Measurements from ENCODE around the gene SNTA1.

The SNTA1 gene

DNA sequence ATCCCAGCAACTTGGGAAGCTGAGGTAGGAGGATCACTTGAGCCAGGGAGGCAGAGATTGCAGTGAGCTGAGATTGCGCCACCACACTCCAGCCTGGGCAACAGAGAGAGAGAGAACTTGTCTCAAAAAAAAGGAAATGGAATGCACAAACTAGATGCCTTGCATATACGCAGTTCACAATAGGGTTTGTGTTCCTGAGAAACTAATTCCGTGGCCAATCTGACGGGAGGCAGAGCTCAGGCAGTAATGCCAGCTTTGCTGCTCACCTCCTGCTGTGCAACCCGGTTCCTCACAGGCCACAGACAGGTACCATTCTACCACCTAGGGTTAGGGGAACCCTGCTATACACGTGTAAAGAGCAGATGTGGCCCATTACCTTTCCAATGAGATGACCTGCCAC lies 43.6 kb downstream of the SNTA1 start:
- no peaks in the 10 kb centered on the region for H3K9me3 ChIP-seq (ENCODE audit: insufficient read depth, low read length)
- H3K4me3 ChIP-seq (ENCODE audit: insufficient read depth, low read length, poor library complexity, severe bottlenecking) = no peak overlapping the region
- no peak overlapping the region for H3K27ac ChIP-seq (ENCODE audit: low read depth, low read length)
- H3K9me2 ChIP-seq (replicated peaks; ENCODE audit: insufficient read depth, low read length) = no peaks in the 10 kb centered on the region
- peak overlapping the region; percentile 74 for H3K9ac ChIP-seq (ENCODE audit: low read length)
- TF ChIP-seq, protein P1, sequence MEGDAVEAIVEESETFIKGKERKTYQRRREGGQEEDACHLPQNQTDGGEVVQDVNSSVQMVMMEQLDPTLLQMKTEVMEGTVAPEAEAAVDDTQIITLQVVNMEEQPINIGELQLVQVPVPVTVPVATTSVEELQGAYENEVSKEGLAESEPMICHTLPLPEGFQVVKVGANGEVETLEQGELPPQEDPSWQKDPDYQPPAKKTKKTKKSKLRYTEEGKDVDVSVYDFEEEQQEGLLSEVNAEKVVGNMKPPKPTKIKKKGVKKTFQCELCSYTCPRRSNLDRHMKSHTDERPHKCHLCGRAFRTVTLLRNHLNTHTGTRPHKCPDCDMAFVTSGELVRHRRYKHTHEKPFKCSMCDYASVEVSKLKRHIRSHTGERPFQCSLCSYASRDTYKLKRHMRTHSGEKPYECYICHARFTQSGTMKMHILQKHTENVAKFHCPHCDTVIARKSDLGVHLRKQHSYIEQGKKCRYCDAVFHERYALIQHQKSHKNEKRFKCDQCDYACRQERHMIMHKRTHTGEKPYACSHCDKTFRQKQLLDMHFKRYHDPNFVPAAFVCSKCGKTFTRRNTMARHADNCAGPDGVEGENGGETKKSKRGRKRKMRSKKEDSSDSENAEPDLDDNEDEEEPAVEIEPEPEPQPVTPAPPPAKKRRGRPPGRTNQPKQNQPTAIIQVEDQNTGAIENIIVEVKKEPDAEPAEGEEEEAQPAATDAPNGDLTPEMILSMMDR (IDR thresholded peaks at IDR 0.05; ENCODE audit: insufficient read depth, low read length, poor library complexity, severe bottlenecking) = no peak
- no peak for TF ChIP-seq EZH2phosphoT487 (conservative IDR thresholded peaks at IDR 0.05; ENCODE audit: low read length)
- peaks cover 45% of the 10 kb centered on the region for H3K79me2 ChIP-seq (ENCODE audit: insufficient read depth, low read length)
- H2AFZ ChIP-seq (ENCODE audit: low read depth, low read length, severe bottlenecking) = no peak overlapping the region
- H3F3A ChIP-seq (ENCODE audit: insufficient read depth) = 0 out of 2 replicates have a peak, but pooled peaks cover 7% of the 10 kb centered on the region
- no peaks in the 10 kb centered on the region for H3K36me3 ChIP-seq (ENCODE audit: low read length)
- no peaks in the 10 kb centered on the region for H4K20me1 ChIP-seq (ENCODE audit: low read depth, low read length)
- H3K4me2 ChIP-seq (ENCODE audit: low read depth, low read length, poor library complexity, severe bottlenecking) = peak overlapping the region; percentile 80
- no peaks in the 10 kb centered on the region for H3K27me3 ChIP-seq (ENCODE audit: low read length)

DNA sequence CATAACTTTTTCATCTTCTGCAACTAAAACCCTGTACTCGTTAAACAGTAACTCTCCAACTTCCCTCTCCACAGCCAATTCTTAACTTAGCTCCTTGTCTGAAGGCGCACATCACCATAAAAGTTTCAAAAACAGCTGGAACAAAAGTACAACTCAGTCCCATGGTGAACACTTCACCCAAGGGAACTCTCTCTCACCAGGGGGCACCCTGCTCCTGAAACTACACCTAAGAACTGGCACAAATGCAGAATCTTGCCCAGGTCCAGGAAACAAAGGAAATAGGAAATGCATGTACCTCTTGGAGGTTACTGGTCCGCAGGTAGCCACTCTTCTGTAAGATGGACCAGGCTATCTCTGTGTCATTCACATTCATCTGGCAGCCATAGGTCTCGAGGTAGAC lies 48.8 kb downstream of the SNTA1 start:
- Histone ChIP-seq H3K9me2 (replicated peaks; ENCODE audit: insufficient read depth, low read length) (no peaks in the 10 kb centered on the region), H3F3A (ENCODE audit: insufficient read depth) (no peaks in the 10 kb centered on the region), H3K36me3 (ENCODE audit: low read length) (peaks cover 11% of the 10 kb centered on the region; the same call in 1 of the 2 replicates), H3K4me2 (ENCODE audit: low read depth, low read length, poor library complexity, severe bottlenecking) (no peak overlapping the region), H3K9ac (ENCODE audit: low read length) (no peak overlapping the region), H3K4me3 (ENCODE audit: insufficient read depth, low read length, poor library complexity, severe bottlenecking) (no peak overlapping the region), H3K9me3 (ENCODE audit: insufficient read depth, low read length) (no peaks in the 10 kb centered on the region), H4K20me1 (ENCODE audit: low read depth, low read length) (no peaks in the 10 kb centered on the region), H3K27ac (ENCODE audit: low read depth, low read length) (no peak overlapping the region), H3K79me2 (ENCODE audit: insufficient read depth, low read length) (peaks cover 25% of the 10 kb centered on the region), H2AFZ (ENCODE audit: low read depth, low read length, severe bottlenecking) (no peak overlapping the region), H3K27me3 (ENCODE audit: low read length) (no peaks in the 10 kb centered on the region)
- no peak for TF ChIP-seq EZH2phosphoT487 (conservative IDR thresholded peaks at IDR 0.05; ENCODE audit: low read length)
- TF ChIP-seq, protein P1 (IDR thresholded peaks at IDR 0.05; ENCODE audit: insufficient read depth, low read length, poor library complexity, severe bottlenecking) = no peak

DNA sequence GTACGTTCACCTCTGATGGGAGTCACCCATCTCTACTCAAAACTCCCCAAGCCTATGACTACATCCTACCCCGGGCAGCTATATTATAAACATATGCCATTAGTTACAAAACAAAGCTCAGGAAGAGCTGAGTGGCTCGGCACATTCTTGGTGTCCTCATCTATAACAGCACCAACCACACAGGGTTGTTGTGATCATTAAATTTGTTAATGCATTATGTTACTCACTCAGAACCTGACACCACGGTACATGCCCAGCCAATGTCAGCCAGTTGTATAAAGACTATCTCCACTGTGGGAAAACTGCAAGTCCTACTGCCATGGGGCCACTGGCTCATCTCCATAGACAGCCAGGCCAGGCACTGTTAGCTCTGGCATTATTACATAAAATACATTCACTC lies 50.0 kb downstream of the SNTA1 start:
- Histone ChIP-seq H3K9ac (ENCODE audit: low read length) (no peak overlapping the region), H3K27ac (ENCODE audit: low read depth, low read length) (no peak overlapping the region), H3K36me3 (ENCODE audit: low read length) (peaks cover 11% of the 10 kb centered on the region; the same call in 1 of the 2 replicates), H2AFZ (ENCODE audit: low read depth, low read length, severe bottlenecking) (no peak overlapping the region), H3K4me3 (ENCODE audit: insufficient read depth, low read length, poor library complexity, severe bottlenecking) (no peak overlapping the region), H3K79me2 (ENCODE audit: insufficient read depth, low read length) (peaks cover 14% of the 10 kb centered on the region), H4K20me1 (ENCODE audit: low read depth, low read length) (no peaks in the 10 kb centered on the region), H3K9me2 (replicated peaks; ENCODE audit: insufficient read depth, low read length) (no peaks in the 10 kb centered on the region), H3K4me2 (ENCODE audit: low read depth, low read length, poor library complexity, severe bottlenecking) (no peak overlapping the region), H3K9me3 (ENCODE audit: insufficient read depth, low read length) (no peaks in the 10 kb centered on the region), H3K27me3 (ENCODE audit: low read length) (no peaks in the 10 kb centered on the region), H3F3A (ENCODE audit: insufficient read depth) (no peaks in the 10 kb centered on the region)
- TF ChIP-seq, protein P1 (IDR thresholded peaks at IDR 0.05; ENCODE audit: insufficient read depth, low read length, poor library complexity, severe bottlenecking) = no peak
